ENCODE results near the gene AFAP1. TPM values are rescaled to one million over a fixed set of nuclear protein-coding genes. Genes with fewer than 3 reads are reported as not detected.

AFAP1 gene
- total RNA-seq, 1 experiment from 2014 or later, result 42.1 TPM

GRCh38 chr4:7854216-7854615 lies 85.4 kb downstream of the AFAP1 start:
- BruUV-seq (replicated peaks), result no TSS peak
- Histone ChIP-seq H4K20me1 (ENCODE audit: low read length) (no peaks in the 10 kb centered on the region), H3F3A (ENCODE audit: low read length, unreplicated experiment) (no peaks in the 10 kb centered on the region), H3K9me3 (ENCODE audit: low read length) (no peaks in the 10 kb centered on the region), H3K4me3 (ENCODE audit: low read length) (no peak overlapping the region), H3K27ac (ENCODE audit: low read length) (no peak overlapping the region), H3K9me2 (replicated peaks; ENCODE audit: low read length) (no peaks in the 10 kb centered on the region), H3K4me1 (ENCODE audit: insufficient read depth, low read length) (peaks cover 25% of the 10 kb centered on the region), H3K4me2 (ENCODE audit: low read length) (no peak overlapping the region), H2AFZ (ENCODE audit: low read length) (no peak overlapping the region), H3K27me3 (ENCODE audit: low read length) (no peaks in the 10 kb centered on the region), H3K9ac (ENCODE audit: low read length) (no peak overlapping the region), H3K36me3 (ENCODE audit: low read depth, low read length) (peaks cover 24% of the 10 kb centered on the region; the same call in 1 of the 2 replicates), H3K79me2 (ENCODE audit: low read length) (peaks cover 89% of the 10 kb centered on the region)
- ChIA-PET CTCF (no interaction called here), POLR2A (ENCODE audit: unreplicated experiment) (no interaction called here)
- TF ChIP-seq CTCF (conservative IDR thresholded peaks at IDR 0.05; ENCODE audit: low read depth, low read length), result no peak
- TF ChIP-seq EZH2 (IDR thresholded peaks at IDR 0.05; ENCODE audit: low read length, unreplicated experiment), result no peak
- no peak for TF ChIP-seq EZH2phosphoT487 (IDR thresholded peaks at IDR 0.05; ENCODE audit: borderline replicate concordance, low read length)
- intact Hi-C loops (cut with micrococcal nuclease), result no loop called here
- ATAC-seq, result no peak
- DNase-seq, result no peak

- H3K36me3 ChIP-seq (ENCODE audit: low read depth, low read length), result peaks cover 25% of the 10 kb centered on the region; the same call in 1 of the 2 replicates
- peaks cover 20% of the 10 kb centered on the region for H3K4me1 ChIP-seq (ENCODE audit: insufficient read depth, low read length)
- DNase-seq (no peak), ATAC-seq (no peak)
- H3K9me2 ChIP-seq (replicated peaks; ENCODE audit: low read length), result no peaks in the 10 kb centered on the region
- no peak overlapping the region for H3K27ac ChIP-seq (ENCODE audit: low read length)
- no peaks in the 10 kb centered on the region for H3K27me3 ChIP-seq (ENCODE audit: low read length)
- no peaks in the 10 kb centered on the region for H3F3A ChIP-seq (ENCODE audit: low read length, unreplicated experiment)
- H4K20me1 ChIP-seq (ENCODE audit: low read length), result no peaks in the 10 kb centered on the region
- H3K9me3 ChIP-seq (ENCODE audit: low read length), result no peaks in the 10 kb centered on the region
- no peak overlapping the region for H3K4me2 ChIP-seq (ENCODE audit: low read length)
- no TSS peak for BruUV-seq (replicated peaks)
- no peak overlapping the region for H3K9ac ChIP-seq (ENCODE audit: low read length)
- H3K4me3 ChIP-seq (ENCODE audit: low read length), result no peak overlapping the region
- intact Hi-C loops (cut with micrococcal nuclease), result no loop called here
- H2AFZ ChIP-seq (ENCODE audit: low read length), result no peak overlapping the region
- H3K79me2 ChIP-seq (ENCODE audit: low read length), result peaks cover 89% of the 10 kb centered on the region
- POLR2A ChIA-PET (ENCODE audit: unreplicated experiment), result no interaction called here
- CTCF ChIA-PET, result no interaction called here
- TF ChIP-seq EZH2 (IDR thresholded peaks at IDR 0.05; ENCODE audit: low read length, unreplicated experiment) (no peak), CTCF (conservative IDR thresholded peaks at IDR 0.05; ENCODE audit: low read depth, low read length) (no peak), EZH2phosphoT487 (IDR thresholded peaks at IDR 0.05; ENCODE audit: borderline replicate concordance, low read length) (no peak)
Observed at GRCh38 chr4:7853271-7853670, 86.4 kb downstream of the AFAP1 start.

- Histone ChIP-seq H3K27ac (ENCODE audit: low read length) (no peak overlapping the region), H3F3A (ENCODE audit: low read length, unreplicated experiment) (no peaks in the 10 kb centered on the region), H3K27me3 (ENCODE audit: low read length) (no peaks in the 10 kb centered on the region), H3K9me3 (ENCODE audit: low read length) (no peaks in the 10 kb centered on the region), H3K4me3 (ENCODE audit: low read length) (no peak overlapping the region), H3K9ac (ENCODE audit: low read length) (no peak overlapping the region), H3K36me3 (ENCODE audit: low read depth, low read length) (peaks cover 25% of the 10 kb centered on the region; the same call in 1 of the 2 replicates), H3K79me2 (ENCODE audit: low read length) (peaks cover 86% of the 10 kb centered on the region), H3K9me2 (replicated peaks; ENCODE audit: low read length) (no peaks in the 10 kb centered on the region), H3K4me2 (ENCODE audit: low read length) (no peak overlapping the region), H2AFZ (ENCODE audit: low read length) (no peak overlapping the region), H3K4me1 (ENCODE audit: insufficient read depth, low read length) (peaks cover 14% of the 10 kb centered on the region), H4K20me1 (ENCODE audit: low read length) (no peaks in the 10 kb centered on the region)
- ATAC-seq (no peak), DNase-seq (no peak)
- TF ChIP-seq EZH2phosphoT487 (IDR thresholded peaks at IDR 0.05; ENCODE audit: borderline replicate concordance, low read length) (no peak), CTCF (conservative IDR thresholded peaks at IDR 0.05; ENCODE audit: low read depth, low read length) (no peak), EZH2 (IDR thresholded peaks at IDR 0.05; ENCODE audit: low read length, unreplicated experiment) (no peak)
- ChIA-PET POLR2A (ENCODE audit: unreplicated experiment) (no interaction called here), CTCF (no interaction called here)
- BruUV-seq (replicated peaks), result no TSS peak
- intact Hi-C loops (cut with micrococcal nuclease), result no loop called here
Observed at GRCh38 chr4:7852568-7853185, 87.0 kb downstream of the AFAP1 start.
